Measurements from ENCODE around the gene PRCP.
A peak's percentile ranks its signal among the peaks of the same experiment; 100 is the strongest.
"Not testable (repeated sequence)": the region's sequence is repeated elsewhere in the genome, so short reads cannot be mapped to it uniquely, and the experiment has no call there.

The PRCP gene

DNA sequence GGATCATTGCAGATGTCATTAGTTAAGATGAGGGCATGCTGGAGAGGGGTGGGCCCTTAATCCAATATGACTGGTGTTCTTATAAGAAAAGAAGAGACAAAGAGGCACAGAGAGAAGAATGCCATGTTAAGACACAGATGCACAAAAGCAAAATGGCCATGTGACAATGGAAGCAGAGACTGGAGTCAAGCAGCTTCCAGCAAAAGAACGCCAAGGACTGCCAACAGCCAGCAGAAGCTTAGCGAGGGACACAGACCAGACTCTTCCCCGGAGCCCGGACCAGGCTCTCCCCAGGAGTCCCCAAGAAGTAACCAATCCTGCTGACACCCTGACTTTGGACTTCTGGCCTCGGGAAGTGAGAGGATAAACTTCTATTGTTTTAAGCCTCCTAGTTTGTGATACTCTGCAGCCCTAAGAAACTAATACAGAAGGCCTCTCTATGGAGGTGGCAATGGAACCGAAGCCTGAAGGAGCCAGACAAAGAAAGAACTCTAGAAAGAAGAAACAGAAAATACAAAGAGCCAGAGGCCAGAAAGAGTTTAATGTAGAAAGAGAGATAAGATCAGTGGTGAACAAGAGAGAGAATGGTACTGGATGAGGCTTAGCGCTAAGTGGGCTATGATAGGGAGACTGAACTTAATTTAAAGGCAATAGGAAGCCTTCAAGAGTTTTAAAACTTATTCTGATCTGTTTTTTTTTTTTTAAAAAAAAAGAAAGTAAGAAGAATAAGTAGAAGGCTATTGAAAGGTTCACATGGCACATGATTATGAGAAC is 27.7 kb downstream of the PRCP start:
- DNase-seq (ENCODE audit: low spot score) (no peak), FAIRE-seq (no peak)

DNA sequence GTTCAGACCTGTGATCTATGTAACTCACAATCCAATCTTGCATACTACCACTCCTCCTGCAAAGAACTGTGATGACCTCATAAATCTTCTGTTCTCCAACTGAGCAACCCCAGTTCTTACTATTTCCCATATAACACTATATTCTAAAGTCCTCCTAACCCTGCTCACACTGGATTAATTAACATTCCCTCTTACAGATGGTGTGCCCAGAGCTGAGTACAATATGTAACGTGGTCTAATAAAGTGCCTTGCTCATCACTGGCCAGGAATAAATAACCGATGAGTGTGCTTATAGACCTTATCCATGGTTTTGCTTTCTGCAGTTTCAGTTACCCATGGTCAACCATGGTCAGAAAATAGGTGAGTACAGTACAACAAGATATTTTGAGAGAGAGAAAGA is 28.6 kb downstream of the PRCP start:
- FAIRE-seq = no peak

GRCh38 chr11:82869657-82870056 is 30.6 kb downstream of the PRCP start:
- FAIRE-seq (no peak), DNase-seq (ENCODE audit: low spot score) (no peak)

More for the DNA sequence above, 28.6 kb downstream of the PRCP start:
- DNase-seq (ENCODE audit: low spot score) = no peak

DNA sequence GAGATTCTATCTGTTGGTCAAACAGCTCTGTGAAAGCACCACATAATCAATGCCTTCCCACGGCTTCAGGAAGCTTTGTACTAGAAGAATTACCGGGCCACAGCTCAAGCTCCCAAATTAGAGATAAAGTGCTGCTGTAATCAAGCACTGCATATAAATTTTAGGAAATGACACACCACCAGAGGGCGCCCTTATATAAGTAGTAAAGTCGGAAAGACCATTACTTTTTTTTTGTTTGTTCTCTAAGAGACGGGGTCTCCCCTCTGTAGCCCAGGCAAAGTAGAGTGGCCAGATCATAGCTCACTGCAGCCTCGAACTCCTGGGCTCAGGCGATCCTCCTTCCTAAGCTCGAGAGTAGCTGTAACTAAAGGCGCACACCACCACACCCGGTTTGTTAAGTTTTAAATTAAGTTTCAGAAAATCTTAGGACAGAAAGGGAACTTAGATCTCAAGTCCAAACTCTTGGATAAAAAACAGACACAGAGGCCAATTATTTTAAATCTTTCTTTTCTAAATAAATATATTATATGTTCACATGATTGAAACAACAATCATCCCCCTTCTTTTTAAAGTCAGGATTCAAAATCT is 32.6 kb downstream of the PRCP start:
- no peak for FAIRE-seq
- DNase-seq (ENCODE audit: low spot score) = peak; percentile 42

DNA sequence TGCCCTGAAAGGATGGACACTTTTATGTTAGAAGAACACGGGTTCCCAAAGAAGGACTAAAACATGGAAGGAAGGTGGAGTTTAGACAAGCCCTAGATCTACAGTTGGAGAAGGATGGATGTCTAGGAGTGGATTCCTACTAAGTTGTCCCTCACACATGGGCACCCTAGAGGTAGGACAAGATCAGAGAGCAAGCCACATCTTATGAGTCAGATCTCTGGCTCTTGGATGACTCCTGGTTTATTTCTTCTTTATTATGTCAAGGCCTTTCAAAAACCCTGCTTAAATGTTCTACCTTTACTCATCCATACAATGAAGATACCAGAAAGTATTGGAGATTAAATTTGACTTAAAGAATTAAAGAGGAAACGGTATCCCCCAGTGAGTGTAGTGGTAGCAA is 34.4 kb downstream of the PRCP start:
- FAIRE-seq = no peak
- DNase-seq (ENCODE audit: low spot score) = no peak

- DNase-seq (ENCODE audit: low spot score) (peak; percentile 8), FAIRE-seq (no peak)
Measured at GRCh38 chr11:82864268-82864667, 36.0 kb downstream of the PRCP start.

- FAIRE-seq (no peak), DNase-seq (ENCODE audit: low spot score) (no peak)
Measured at GRCh38 chr11:82863209-82863608, 37.0 kb downstream of the PRCP start.

DNA sequence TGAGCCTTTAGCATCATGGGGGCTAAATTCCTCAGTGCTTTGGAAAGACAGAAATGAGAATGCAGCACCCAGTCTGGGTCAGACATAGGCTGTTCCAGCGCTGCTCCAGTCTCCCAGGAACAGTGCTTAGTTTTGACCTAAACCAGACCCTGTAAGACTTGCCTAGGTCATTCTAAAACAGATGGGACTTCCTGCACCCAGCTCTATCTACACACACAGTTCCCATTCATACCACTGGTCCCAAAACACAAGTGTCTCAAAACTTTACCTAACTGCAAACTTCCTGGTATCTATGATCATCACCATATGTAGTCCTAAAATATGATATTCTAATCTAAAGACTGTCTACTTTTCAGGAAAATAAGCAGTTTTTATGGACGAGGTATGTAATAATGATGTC is 37.9 kb downstream of the PRCP start:
- FAIRE-seq = no peak

GRCh38 chr11:82859750-82860149 is 40.5 kb downstream of the PRCP start:
- no peak for DNase-seq (ENCODE audit: low spot score)
- FAIRE-seq = no peak

More for the DNA sequence above, 37.9 kb downstream of the PRCP start:
- DNase-seq (ENCODE audit: low spot score) = no peak

DNA sequence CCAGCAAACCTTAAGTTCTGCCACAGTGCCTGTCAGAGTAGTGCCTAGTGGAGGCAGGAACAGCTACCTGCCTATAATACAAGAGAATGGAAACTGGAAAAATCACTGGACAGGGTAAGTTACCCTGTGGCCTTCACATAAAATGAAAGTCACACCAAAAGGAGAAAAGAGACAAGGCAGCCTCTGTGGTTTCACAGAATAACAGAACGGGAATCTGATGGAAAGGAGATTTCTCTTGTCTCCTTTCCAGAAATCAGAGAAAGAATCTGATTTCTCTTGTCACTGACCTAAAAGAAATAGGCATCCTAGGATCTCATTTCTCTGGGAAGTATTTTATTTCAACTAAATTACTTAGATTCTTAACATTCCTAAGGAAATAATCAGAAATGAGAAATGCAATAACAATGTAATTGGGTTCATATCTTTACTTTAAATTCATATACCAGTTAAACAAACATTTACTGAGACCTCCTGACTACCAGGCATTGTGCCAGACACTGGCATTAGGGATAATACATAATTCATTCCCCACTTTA is 41.6 kb downstream of the PRCP start:
- FAIRE-seq = peak; percentile 91

GRCh38 chr11:82858133-82858532 is 42.1 kb downstream of the PRCP start:
- no peak for FAIRE-seq
- no peak for DNase-seq (ENCODE audit: low spot score)

More for the DNA sequence above, 41.6 kb downstream of the PRCP start:
- peak; percentile 82 for DNase-seq (ENCODE audit: low spot score)

DNA sequence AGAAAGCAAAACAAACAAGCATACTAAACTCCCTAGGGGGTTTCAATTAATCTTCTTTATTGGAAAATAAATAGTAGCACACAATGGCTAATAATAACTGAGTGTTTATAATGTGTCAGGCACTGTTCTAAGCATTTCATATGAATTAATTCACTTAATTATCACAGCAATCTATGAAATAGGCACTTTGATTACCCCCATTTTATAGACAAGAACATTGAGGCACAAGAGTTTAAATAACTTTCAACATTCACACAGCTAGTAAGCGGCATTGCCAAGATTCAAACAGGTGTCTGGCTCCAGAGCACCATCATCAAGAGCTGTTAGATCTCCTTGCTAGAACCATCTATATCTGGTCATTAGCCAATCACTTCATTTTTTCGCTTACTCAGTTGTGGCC is 43.1 kb downstream of the PRCP start:
- FAIRE-seq = no peak
- DNase-seq (ENCODE audit: low spot score) = no peak

GRCh38 chr11:82855616-82856015 is 44.6 kb downstream of the PRCP start:
- FAIRE-seq (no peak), DNase-seq (ENCODE audit: low spot score) (no peak)

- not testable (repeated sequence) for DNase-seq (ENCODE audit: low spot score); FAIRE-seq
Measured at GRCh38 chr11:82854916-82855315, 45.3 kb downstream of the PRCP start.

DNA sequence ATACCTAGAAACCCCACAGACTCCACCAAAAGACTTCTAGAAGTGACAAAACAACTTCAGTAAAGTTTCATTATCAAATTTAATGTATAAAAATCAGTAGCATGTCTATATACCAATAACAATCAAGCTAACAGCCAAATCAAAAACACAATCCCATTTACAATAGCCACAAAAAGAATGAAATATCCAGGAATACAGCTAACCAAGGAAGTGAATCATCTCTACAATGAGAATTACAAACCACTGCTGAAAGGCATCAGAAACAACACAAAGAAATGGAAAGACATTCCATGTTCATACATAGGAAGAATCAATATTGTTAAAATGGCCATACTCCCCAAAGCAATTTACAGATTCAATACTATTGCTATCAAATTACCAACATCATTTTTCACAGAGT is 46.0 kb downstream of the PRCP start:
- FAIRE-seq = peak; percentile 34

GRCh38 chr11:82848829-82849228 is 51.4 kb downstream of the PRCP start:
- DNase-seq (ENCODE audit: low spot score) = no peak

More for the DNA sequence above, 46.0 kb downstream of the PRCP start:
- DNase-seq (ENCODE audit: low spot score) = no peak

GRCh38 chr11:82845356-82846353 is 54.6 kb downstream of the PRCP start:
- FAIRE-seq (no peak), DNase-seq (ENCODE audit: low spot score) (no peak)

More at GRCh38 chr11:82848829-82849228, 51.4 kb downstream of the PRCP start:
- no peak for FAIRE-seq

DNA sequence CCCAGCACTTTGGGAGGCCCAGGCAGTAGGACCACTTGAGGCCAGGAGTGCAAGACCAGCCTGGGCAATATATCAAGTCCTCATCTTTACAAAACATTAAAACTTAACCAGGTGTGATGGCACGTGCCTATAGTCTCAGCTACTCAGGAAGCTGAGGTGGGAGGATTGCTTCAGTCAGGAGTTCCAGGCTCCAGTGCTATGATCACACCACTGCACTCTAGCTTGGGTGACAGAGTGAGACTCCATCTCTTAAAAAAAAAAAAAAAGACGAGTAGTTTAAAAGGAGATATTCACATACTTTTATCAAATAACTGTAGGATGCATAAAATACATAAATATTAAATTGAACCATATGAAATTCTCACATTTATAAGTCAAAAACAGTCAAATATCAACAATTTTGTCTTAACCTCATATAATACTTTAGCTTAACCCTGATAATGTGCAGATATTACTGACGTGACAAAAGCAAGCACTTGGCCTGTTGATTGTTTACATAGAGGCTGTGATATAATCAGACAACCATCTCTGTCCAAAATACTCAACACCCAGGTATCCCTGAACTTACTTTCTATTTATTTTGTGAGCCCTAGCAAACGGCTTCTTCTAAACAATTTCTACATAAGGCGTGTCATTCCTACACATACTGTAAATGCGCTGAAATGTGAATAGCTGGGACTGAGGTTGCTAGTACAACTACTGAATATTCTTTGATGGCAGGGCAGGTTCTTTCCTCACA is 57.0 kb downstream of the PRCP start:
- no peak for DNase-seq (ENCODE audit: low spot score)
- FAIRE-seq = no peak

DNA sequence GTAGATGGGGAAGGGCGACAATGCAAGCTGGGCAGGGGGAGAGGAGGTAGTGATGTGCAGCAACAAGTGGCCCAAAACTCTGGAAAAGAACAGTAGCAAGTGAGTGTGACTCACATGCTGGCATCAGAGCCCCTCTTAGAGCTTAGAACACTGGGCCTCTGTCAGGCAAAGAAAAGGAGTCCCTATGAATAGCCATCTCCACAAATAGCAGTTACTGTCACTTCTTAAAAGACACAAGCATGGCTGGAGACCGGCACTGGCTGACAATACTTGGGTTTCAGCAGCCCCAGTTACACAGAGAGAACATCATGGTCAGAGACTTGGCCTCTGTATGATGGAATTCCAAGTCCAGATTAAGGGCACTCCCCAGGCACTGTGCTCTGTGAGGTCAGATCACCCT is 58.2 kb downstream of the PRCP start:
- DNase-seq (ENCODE audit: low spot score) (no peak), FAIRE-seq (no peak)

- DNase-seq (ENCODE audit: low spot score) (no peak), FAIRE-seq (no peak)
Measured at GRCh38 chr11:82837650-82838049, 62.6 kb downstream of the PRCP start.

- no peak for FAIRE-seq
- DNase-seq (ENCODE audit: low spot score) = no peak
Measured at GRCh38 chr11:82832983-82833382, 67.2 kb downstream of the PRCP start.
